T-cell (primary cell): Measurements from ENCODE around the gene RMC1. TPM values are rescaled to one million over a fixed set of nuclear protein-coding genes. Genes with fewer than 3 reads are reported as not detected.

Experiments used
- ATAC-seq, 4 experiments: fragments of 200-7000 bp in 3 of 4; fragments of 150-1000 bp in 1 of 4; cut with Tn5 transposase; replicated peaks in 1 of 4; 1 replicate in 3 of 4; 2 replicates in 1 of 4; pipeline ENCODE4 v1.10.0; 2021; ENCODE audit warnings: moderate library complexity in 3 of 4, mild to moderate bottlenecking in 2 of 4, moderate number of reproducible peaks in 1 of 4
- CTCF ChIA-PET, 2 donors: fragments of 300-600 bp; sonication (Branson Sonifier 250); formaldehyde crosslinking; loops; one replicate each; lab custom pipeline; 2022; ENCODE audit warnings: antibody characterized with exemption in 2 of 2; lab: Charles Lee
- POLR2A ChIA-PET, 2 donors: fragments of 300-600 bp; sonication (Branson Sonifier 250); formaldehyde crosslinking; loops; one replicate each; lab custom pipeline; 2022; ENCODE audit warnings: antibody characterized with exemption in 2 of 2; lab: Charles Lee
- DNase-seq, 35 experiments: peaks; one replicate each; pipeline versions ENCODE4 v3.0.0 to v3.0.0-alpha.2; 2013 to 2023
- H3K27ac ChIP-seq: one replicate; pipeline ENCODE4 v1.5.1; 2013; ENCODE audit warnings: low read length
- H3K27me3 ChIP-seq, 2 experiments: replicated peaks in 1 of 2; 1 replicate in 1 of 2; 2 replicates in 1 of 2; pipeline versions ENCODE4 v1.6.1 to v1.7.0; 2013; ENCODE audit warnings: low read length in 1 of 2, mixed read lengths in 1 of 2; ENCODE audit not compliant: control insufficient read depth in 2 of 2, insufficient read depth in 2 of 2; ENCODE audit errors: extremely low read depth in 1 of 2
- H3K36me3 ChIP-seq, 2 donors: 1 replicate in 1 of 2; 2 replicates in 1 of 2; pipeline versions ENCODE4 v1.6.1 to v1.7.0; 2013; ENCODE audit warnings: low read length in 1 of 2; ENCODE audit not compliant: control insufficient read depth in 2 of 2, insufficient read depth in 1 of 2; ENCODE audit errors: extremely low read depth in 1 of 2
- H3K4me1 ChIP-seq, 2 experiments: 1 replicate in 1 of 2; 2 replicates in 1 of 2; pipeline versions ENCODE4 v1.6.1 to v1.7.0; 2013; ENCODE audit warnings: low read length in 2 of 2, mixed read lengths in 1 of 2; ENCODE audit not compliant: insufficient read depth in 2 of 2, control insufficient read depth in 1 of 2; ENCODE audit errors: extremely low read depth in 1 of 2
- H3K4me3 ChIP-seq, 2 donors: 1 replicate in 1 of 2; 2 replicates in 1 of 2; pipeline versions ENCODE4 v1.5.1 to v1.7.0; 2013; ENCODE audit warnings: mild to moderate bottlenecking in 2 of 2, low read length in 1 of 2, moderate library complexity in 1 of 2; ENCODE audit not compliant: control insufficient read depth in 1 of 2; ENCODE audit errors: extremely low read depth in 1 of 2
- H3K9me3 ChIP-seq: 2 replicates; pipeline ENCODE4 v1.7.0; 2013
- H3K27ac Mint-ChIP-seq, 2 donors: one replicate each; pipeline ENCODE4 v1.8.0; 2020 to 2021; ENCODE audit warnings: mild to moderate bottlenecking in 2 of 2, mixed read lengths in 2 of 2
- H3K27me3 Mint-ChIP-seq, 2 donors: one replicate each; pipeline ENCODE4 v1.8.0; 2021 to 2022; ENCODE audit warnings: mixed read lengths in 2 of 2
- H3K36me3 Mint-ChIP-seq: one replicate; pipeline ENCODE4 v1.8.0; 2021; ENCODE audit warnings: mixed read lengths
- H3K4me1 Mint-ChIP-seq, 3 donors: one replicate each; pipeline ENCODE4 v1.8.0; 2020 to 2022; ENCODE audit warnings: mixed read lengths in 3 of 3, mild to moderate bottlenecking in 1 of 3
- H3K4me3 Mint-ChIP-seq, 3 donors: one replicate each; pipeline ENCODE4 v1.8.0; 2020 to 2022; ENCODE audit warnings: mild to moderate bottlenecking in 3 of 3, mixed read lengths in 3 of 3, moderate library complexity in 3 of 3
- H3K9me3 Mint-ChIP-seq, 3 donors: one replicate each; pipeline ENCODE4 v1.8.0; 2020 to 2022; ENCODE audit warnings: mixed read lengths in 3 of 3
- WGBS: methylation state at CpG from one replicate; pipeline ENCODE4 v1.1.5; 2013; ENCODE audit warnings: missing lambda C conversion rate; ENCODE audit not compliant: insufficient coverage; 5-methylcytosine and 5-hydroxymethylcytosine counted together
- total RNA-seq, 35 experiments: library from RNA in 6 of 35; stranded (reverse) in 6 of 35; fragments of 120-200 nt in 1 of 35; gene quantifications; one replicate each; pipeline versions ENCODE4 v1.2.1 to v1.2.4 and lab custom pipeline; 2013 to 2026

RMC1 gene
- total RNA-seq, 5 donors from 2014 or later (not counting 1 experiment from before 2014, with no cell fraction given): 46.9 to 57.4 (median 51.0) TPM

- ChIA-PET POLR2A (interaction anchor here in 1 of 2 donors (0.6 kb wide), 1 partner anchor 368 kb away, joined by 5 read pairs; no protein-coding TSS in a partner anchor), CTCF (interaction anchor here (0.6 kb wide), 2 partner anchors 17 to 1823 kb away, joined by 4 to 6 read pairs; no protein-coding TSS in a partner anchor)
- no peaks in the 10 kb centered on the region for H3K9me3 ChIP-seq
- ATAC-seq (no peak), DNase-seq (no peak)
- Mint-ChIP-seq H3K9me3 (no peaks in the 10 kb centered on the region), H3K4me1 (peaks cover 55 to 61% (median 59%) of the 10 kb centered on the region in 3 donors), H3K36me3 (peaks cover 27% of the 10 kb centered on the region), H3K27ac (peak overlapping the region in 1 of 2 donors; percentile 40), H3K27me3 (no peaks in the 10 kb centered on the region), H3K4me3 (peak overlapping the region in 1 of 3 donors; percentile 12)
- 83% methylated on average over 1 of the region's 2 CpGs for WGBS
- no peaks in the 10 kb centered on the region for H3K27me3 ChIP-seq
- H3K27ac ChIP-seq: no peak overlapping the region
- peaks cover 0 to 40% of the 10 kb centered on the region in 2 donors for H3K36me3 ChIP-seq
- no peak overlapping the region for H3K4me3 ChIP-seq
- peaks cover 3 to 32% of the 10 kb centered on the region in 2 experiments for H3K4me1 ChIP-seq
Observed at GRCh38 chr18:23460285-23461273, 42.7 kb upstream of the RMC1 start.

GRCh38 chr18:23462876-23463275 is 40.4 kb upstream of the RMC1 start:
- DNase-seq (no peak), ATAC-seq (no peak)
- no peak overlapping the region for H3K4me3 Mint-ChIP-seq
- H3K4me1 Mint-ChIP-seq: peaks cover 36 to 41% (median 39%) of the 10 kb centered on the region in 3 donors
- H3K36me3 Mint-ChIP-seq: peaks cover 35% of the 10 kb centered on the region
- Histone ChIP-seq H3K36me3 (peaks cover 3 to 57% of the 10 kb centered on the region in 2 donors), H3K27ac (no peak overlapping the region), H3K4me1 (peaks cover 3 to 24% of the 10 kb centered on the region in 2 experiments), H3K4me3 (no peak overlapping the region), H3K9me3 (no peaks in the 10 kb centered on the region), H3K27me3 (no peaks in the 10 kb centered on the region)
- WGBS: no CpG with 5 or more reads among the region's 2 CpGs
- H3K27ac Mint-ChIP-seq: no peak overlapping the region
- H3K9me3 Mint-ChIP-seq: no peaks in the 10 kb centered on the region
- POLR2A ChIA-PET: interaction anchor here in 1 of 2 donors (0.7 kb wide), 1 partner anchor 283 kb away, joined by 3 read pairs; no protein-coding TSS in a partner anchor
- CTCF ChIA-PET: interaction anchor here in 1 of 2 donors (0.6 to 1.3 kb wide), 3 partner anchors 23 to 1850 kb away, joined by 3 to 5 read pairs (median 3); no protein-coding TSS in a partner anchor
- H3K27me3 Mint-ChIP-seq: no peaks in the 10 kb centered on the region

DNA sequence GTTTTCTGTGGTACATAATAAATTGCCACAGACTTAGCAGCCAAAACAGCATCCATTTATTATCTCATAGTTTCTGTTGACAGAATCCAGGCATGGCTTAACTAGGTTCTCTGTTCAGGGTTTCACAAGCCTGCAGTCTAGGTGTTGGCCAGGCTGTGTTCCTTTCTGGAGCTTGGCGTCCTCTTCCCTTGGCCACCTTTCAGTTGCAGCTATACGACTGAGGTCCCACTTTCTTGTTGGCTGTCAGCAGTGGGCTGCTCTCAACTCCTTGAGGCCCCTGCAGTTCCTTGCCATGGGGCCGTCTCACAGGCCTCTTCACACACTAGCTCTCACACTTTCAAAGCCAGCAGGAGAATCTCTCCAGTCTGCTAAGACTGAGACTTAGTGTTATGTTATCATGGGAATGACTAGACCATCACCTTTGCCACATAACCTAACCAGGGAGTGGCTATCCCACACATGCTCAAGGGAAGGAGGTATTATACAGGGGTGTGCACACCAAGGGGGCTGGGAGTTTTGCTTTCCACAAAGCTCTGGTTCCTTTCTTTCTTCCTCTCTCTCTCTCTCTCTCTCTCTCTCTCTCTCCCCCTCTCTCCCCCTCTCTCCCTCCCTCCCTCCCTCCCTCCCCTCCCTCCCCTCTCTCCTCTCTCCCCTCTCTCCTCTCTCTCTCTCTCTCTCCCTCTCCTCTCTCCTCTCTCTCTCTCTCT is 34.4 kb upstream of the RMC1 start:
- peaks cover 34% of the 10 kb centered on the region for H3K36me3 Mint-ChIP-seq
- ChIA-PET CTCF (interaction anchor here in 1 of 2 donors (0.6 to 0.7 kb wide), 2 partner anchors 145 to 800 kb away, joined by 4 to 8 read pairs; no protein-coding TSS in a partner anchor), POLR2A (no interaction called here)
- H3K36me3 ChIP-seq: peaks cover 7 to 78% of the 10 kb centered on the region in 2 donors
- no peak overlapping the region for H3K27ac Mint-ChIP-seq
- no CpG with 5 or more reads among the region's 3 CpGs for WGBS
- DNase-seq (no peak), ATAC-seq (no peak)
- H3K9me3 Mint-ChIP-seq: no peaks in the 10 kb centered on the region
- H3K27me3 ChIP-seq: no peaks in the 10 kb centered on the region
- no peaks in the 10 kb centered on the region for H3K9me3 ChIP-seq
- H3K27me3 Mint-ChIP-seq: no peaks in the 10 kb centered on the region
- no peaks in the 10 kb centered on the region for H3K4me1 ChIP-seq
- H3K4me3 Mint-ChIP-seq: no peak overlapping the region
- H3K27ac ChIP-seq: no peak overlapping the region
- peaks cover 0 to 13% (median 1%) of the 10 kb centered on the region in 3 donors for H3K4me1 Mint-ChIP-seq
- H3K4me3 ChIP-seq: no peak overlapping the region

- Mint-ChIP-seq H3K9me3 (no peaks in the 10 kb centered on the region), H3K27ac (peak overlapping the region in 1 of 2 donors; percentile 35), H3K36me3 (peaks cover 37% of the 10 kb centered on the region), H3K4me1 (peaks cover 0 to 13% (median 0%) of the 10 kb centered on the region in 3 donors), H3K4me3 (no peak overlapping the region), H3K27me3 (no peaks in the 10 kb centered on the region)
- WGBS: 93% methylated on average over 2 of the region's 2 CpGs
- CTCF ChIA-PET: interaction anchor here in 1 of 2 donors (0.6 to 0.8 kb wide), 3 partner anchors 12 to 77 kb away, joined by 3 read pairs; no protein-coding TSS in a partner anchor
- no peak overlapping the region for H3K27ac ChIP-seq
- H3K4me1 ChIP-seq: no peaks in the 10 kb centered on the region
- H3K4me3 ChIP-seq: no peak overlapping the region
- DNase-seq: no peak
- peaks cover 7 to 81% of the 10 kb centered on the region in 2 donors for H3K36me3 ChIP-seq
- no peak for ATAC-seq
- POLR2A ChIA-PET: interaction anchor here (0.5 to 0.6 kb wide), 2 partner anchors 16 kb away, joined by 4 to 12 read pairs; no protein-coding TSS in a partner anchor
- H3K9me3 ChIP-seq: no peaks in the 10 kb centered on the region
- no peaks in the 10 kb centered on the region for H3K27me3 ChIP-seq
Observed at GRCh38 chr18:23470620-23471387, 32.5 kb upstream of the RMC1 start.

DNA sequence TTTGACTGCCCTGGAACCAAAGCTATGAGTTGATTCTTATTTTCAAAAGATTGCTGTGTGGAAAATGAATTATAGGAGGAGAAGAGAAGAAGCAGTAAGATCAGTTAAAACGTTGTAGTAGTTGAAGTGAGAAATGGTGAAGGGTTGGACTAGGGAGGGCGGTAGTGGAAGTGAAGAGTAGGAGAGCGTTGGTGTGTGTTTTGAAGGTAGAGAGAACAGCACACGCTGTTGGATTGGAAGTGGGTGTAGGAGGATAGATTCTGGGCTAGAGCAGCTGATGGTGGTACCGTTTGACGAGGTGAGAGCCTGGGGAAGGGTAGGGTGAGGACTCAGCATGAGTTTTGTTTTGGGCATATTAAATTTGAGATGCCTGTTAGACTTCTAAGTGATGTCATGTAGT is 31.8 kb upstream of the RMC1 start:
- no peak for ATAC-seq
- WGBS: 98% methylated on average over 6 of the region's 6 CpGs
- CTCF ChIA-PET: interaction anchor here in 1 of 2 donors (0.6 kb wide), 1 partner anchor 76 kb away, joined by 3 read pairs; no protein-coding TSS in a partner anchor
- H3K36me3 ChIP-seq: peaks cover 7 to 81% of the 10 kb centered on the region in 2 donors
- POLR2A ChIA-PET: interaction anchor here in 1 of 2 donors (0.6 kb wide), 1 partner anchor 16 kb away, joined by 12 read pairs; no protein-coding TSS in a partner anchor
- no peaks in the 10 kb centered on the region for H3K4me1 ChIP-seq
- Mint-ChIP-seq H3K9me3 (no peaks in the 10 kb centered on the region), H3K27me3 (no peaks in the 10 kb centered on the region), H3K4me1 (peaks cover 0 to 13% (median 0%) of the 10 kb centered on the region in 3 donors), H3K36me3 (peaks cover 37% of the 10 kb centered on the region), H3K27ac (no peak overlapping the region), H3K4me3 (no peak overlapping the region)
- H3K27ac ChIP-seq: no peak overlapping the region
- H3K9me3 ChIP-seq: no peaks in the 10 kb centered on the region
- DNase-seq: no peak
- H3K4me3 ChIP-seq: no peak overlapping the region
- H3K27me3 ChIP-seq: no peaks in the 10 kb centered on the region
